Chondrocyte (in vitro differentiated cells): ENCODE data around the gene SEMA6C. TPM values are rescaled to one million over a fixed set of nuclear protein-coding genes. Genes with fewer than 3 reads are reported as not detected.
A peak's percentile ranks its signal among the peaks of the same experiment; 100 is the strongest.

Source experiments
- DNase-seq: peaks from one replicate; pipeline ENCODE4 v3.0.0; 2021; ENCODE audit warnings: mixed read lengths, low spot score
- H3K27ac Mint-ChIP-seq: one replicate; pipeline ENCODE4 v1.8.0; 2021; ENCODE audit warnings: mild to moderate bottlenecking, moderate library complexity, mixed read lengths; ENCODE audit not compliant: unreplicated experiment
- H3K27me3 Mint-ChIP-seq: 2 replicates; pipeline ENCODE4 v1.8.0; 2021; ENCODE audit warnings: low read depth, mixed read lengths
- H3K36me3 Mint-ChIP-seq: 2 replicates; pipeline ENCODE4 v1.8.0; 2021; ENCODE audit warnings: low read depth, mixed read lengths
- H3K4me1 Mint-ChIP-seq: 2 replicates; pipeline ENCODE4 v1.8.0; 2021; ENCODE audit warnings: low read depth, mild to moderate bottlenecking, mixed read lengths
- H3K4me3 Mint-ChIP-seq: one replicate; pipeline ENCODE4 v1.8.0; 2021; ENCODE audit warnings: mild to moderate bottlenecking, moderate library complexity, mixed read lengths; ENCODE audit not compliant: unreplicated experiment
- H3K9me3 Mint-ChIP-seq: 2 replicates; pipeline ENCODE4 v1.8.0; 2021; ENCODE audit warnings: low read depth, mixed read lengths
- CTCF ChIP-seq: fragments of 200-600 bp; sonication (generic); IDR thresholded peaks from 2 replicates; pipeline ENCODE4 v1.5.0; 2021; ENCODE audit warnings: antibody characterized with exemption, mild to moderate bottlenecking, moderate library complexity
- total RNA-seq: library from RNA; stranded (reverse); gene quantifications from 3 replicates; pipeline ENCODE4 v1.2.1, GENCODE V29; 2021

SEMA6C gene
- total RNA-seq, 1 donor from 2014 or later, result 7.0 TPM

DNA sequence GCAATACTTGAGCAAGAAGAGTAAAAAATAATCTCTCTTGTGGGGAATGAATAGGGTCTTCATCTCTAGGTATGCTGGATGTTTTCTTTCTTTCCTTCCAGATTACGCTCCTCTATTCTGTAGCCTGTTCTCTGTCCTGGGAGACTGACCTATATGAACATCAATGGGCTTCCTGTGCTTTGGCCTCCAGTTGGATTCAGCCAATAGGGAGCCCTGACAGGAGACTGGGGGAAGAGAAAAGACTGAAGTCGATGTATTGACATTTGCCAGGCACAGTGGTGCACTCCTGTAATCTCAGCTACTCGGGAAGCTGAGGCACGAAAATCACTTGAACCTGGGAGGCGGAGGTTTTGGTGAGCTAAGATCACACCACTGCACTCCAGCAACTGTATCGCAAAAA is 17.6 kb downstream of the SEMA6C start:
- peaks cover 13% of the 10 kb centered on the region for H3K27me3 Mint-ChIP-seq

DNA sequence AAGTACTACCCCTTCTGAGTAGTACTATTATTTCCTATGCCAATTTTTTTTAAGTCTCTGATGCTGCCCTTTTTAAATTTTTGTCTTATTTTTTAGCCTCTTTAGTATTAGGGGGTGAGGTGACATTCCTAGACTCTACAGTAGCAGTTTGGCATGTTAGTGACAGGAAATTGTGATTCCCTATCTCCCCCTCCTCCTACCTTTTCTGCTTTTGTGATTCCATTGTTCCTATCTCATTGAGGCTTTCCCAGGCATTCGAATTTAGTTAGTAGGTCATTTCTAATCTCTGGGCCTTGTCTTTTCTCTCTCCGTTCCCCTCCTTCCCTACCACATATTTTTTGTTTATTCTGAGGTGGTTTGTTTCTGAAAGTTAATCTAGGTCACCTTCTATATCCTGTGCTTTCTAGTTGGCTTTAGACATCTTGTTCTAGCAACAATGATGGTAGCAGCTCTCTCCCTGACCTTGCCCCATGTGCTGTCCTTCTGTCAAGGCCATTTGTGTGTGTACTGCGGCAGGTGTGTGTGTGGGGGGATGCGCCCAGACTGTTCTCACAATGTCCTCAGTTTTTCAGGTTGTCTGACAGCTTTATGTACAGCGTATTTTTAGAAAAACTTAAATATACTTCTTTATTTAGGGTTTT is 21.5 kb downstream of the SEMA6C start:
- H3K27ac Mint-ChIP-seq, result no peak overlapping the region
- no peak for DNase-seq
- H3K4me3 Mint-ChIP-seq, result no peak overlapping the region
- H3K36me3 Mint-ChIP-seq, result peaks cover 2% of the 10 kb centered on the region
- no peaks in the 10 kb centered on the region for H3K27me3 Mint-ChIP-seq
- H3K4me1 Mint-ChIP-seq, result peaks cover 4% of the 10 kb centered on the region
- no peaks in the 10 kb centered on the region for H3K9me3 Mint-ChIP-seq
- no peak for TF ChIP-seq CTCF

More for the DNA sequence above, 17.6 kb downstream of the SEMA6C start:
- H3K4me1 Mint-ChIP-seq, result peaks cover 14% of the 10 kb centered on the region
- DNase-seq, result no peak
- TF ChIP-seq CTCF, result no peak
- H3K4me3 Mint-ChIP-seq, result no peak overlapping the region
- H3K36me3 Mint-ChIP-seq, result peaks cover 2% of the 10 kb centered on the region
- H3K9me3 Mint-ChIP-seq, result no peaks in the 10 kb centered on the region
- H3K27ac Mint-ChIP-seq, result no peak overlapping the region

DNA sequence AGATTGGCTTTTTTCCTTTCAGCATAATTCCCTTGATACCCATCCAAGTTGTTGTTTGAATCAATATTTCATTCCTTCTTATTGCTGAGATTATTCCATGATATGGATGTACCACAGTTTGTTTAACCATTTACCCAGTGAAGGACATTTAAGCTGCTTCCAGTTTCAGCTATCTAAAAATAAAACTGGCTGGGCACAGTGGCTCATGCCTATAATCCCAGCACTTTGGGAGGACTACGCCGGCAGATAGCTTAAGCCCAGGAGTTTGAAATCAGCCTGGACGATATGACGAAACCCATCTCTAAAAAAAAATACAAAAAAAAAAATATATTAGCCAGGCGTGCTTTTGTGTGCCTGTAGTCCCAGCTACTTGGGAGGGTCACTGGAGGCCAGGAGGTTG is 32.6 kb downstream of the SEMA6C start:
- Mint-ChIP-seq H3K4me1 (no peaks in the 10 kb centered on the region), H3K27me3 (no peaks in the 10 kb centered on the region), H3K27ac (no peak overlapping the region), H3K9me3 (no peaks in the 10 kb centered on the region), H3K36me3 (peaks cover 7% of the 10 kb centered on the region), H3K4me3 (no peak overlapping the region)
- peak; percentile 21 for DNase-seq
- no peak for TF ChIP-seq CTCF

GRCh38 chr1:151108331-151108730 is 38.1 kb downstream of the SEMA6C start:
- peak; percentile 42 for DNase-seq
- no peaks in the 10 kb centered on the region for H3K27me3 Mint-ChIP-seq
- no peaks in the 10 kb centered on the region for H3K4me1 Mint-ChIP-seq
- peaks cover 1% of the 10 kb centered on the region for H3K36me3 Mint-ChIP-seq
- H3K9me3 Mint-ChIP-seq, result no peaks in the 10 kb centered on the region
- no peak for TF ChIP-seq CTCF
- no peak overlapping the region for H3K4me3 Mint-ChIP-seq
- no peak overlapping the region for H3K27ac Mint-ChIP-seq

- Mint-ChIP-seq H3K9me3 (no peaks in the 10 kb centered on the region), H3K4me1 (no peaks in the 10 kb centered on the region), H3K4me3 (no peak overlapping the region), H3K27me3 (no peaks in the 10 kb centered on the region), H3K27ac (no peak overlapping the region), H3K36me3 (peaks cover 1% of the 10 kb centered on the region)
- DNase-seq, result no peak
- TF ChIP-seq CTCF, result no peak
Measured at GRCh38 chr1:151106894-151107293, 39.5 kb downstream of the SEMA6C start.
